ENCODE measurements around the gene HSD17B10.
"Not testable (repeated sequence)": the region's sequence is repeated elsewhere in the genome, so short reads cannot be mapped to it uniquely, and the experiment has no call there.

Gene HSD17B10

GRCh38 chrX:53474707-53475106 is 40.5 kb upstream of the HSD17B10 start:
- DNase-seq (ENCODE audit: low spot score): no peak
- in situ Hi-C loops (cut with MboI; ENCODE audit: low sequenced_read_pairs, unreplicated experiment): no loop called here
- no peak for TF ChIP-seq CTCF (IDR thresholded peaks at IDR 0.05; ENCODE audit: borderline replicate concordance, control extremely low read depth, extremely low read depth, insufficient read depth, missing control alignments)

GRCh38 chrX:53471346-53471745 is 37.2 kb upstream of the HSD17B10 start:
- no peak for DNase-seq (ENCODE audit: low spot score)
- no peak for TF ChIP-seq CTCF (IDR thresholded peaks at IDR 0.05; ENCODE audit: borderline replicate concordance, control extremely low read depth, extremely low read depth, insufficient read depth, missing control alignments)
- in situ Hi-C loops (cut with MboI; ENCODE audit: low sequenced_read_pairs, unreplicated experiment): no loop called here

- DNase-seq (ENCODE audit: low spot score); in situ Hi-C loops (cut with MboI; ENCODE audit: low sequenced_read_pairs, unreplicated experiment): not testable (repeated sequence)
Measured at GRCh38 chrX:53468659-53469058, 34.5 kb upstream of the HSD17B10 start.

GRCh38 chrX:53458082-53458481 is 23.9 kb upstream of the HSD17B10 start:
- no peak for DNase-seq (ENCODE audit: low spot score)
- in situ Hi-C loops (cut with MboI; ENCODE audit: low sequenced_read_pairs, unreplicated experiment): no loop called here
- TF ChIP-seq CTCF (IDR thresholded peaks at IDR 0.05; ENCODE audit: borderline replicate concordance, control extremely low read depth, extremely low read depth, insufficient read depth, missing control alignments): no peak

GRCh38 chrX:53456254-53456653 is 22.1 kb upstream of the HSD17B10 start:
- no peak for DNase-seq (ENCODE audit: low spot score)
- in situ Hi-C loops (cut with MboI; ENCODE audit: low sequenced_read_pairs, unreplicated experiment): no loop called here
- TF ChIP-seq CTCF (IDR thresholded peaks at IDR 0.05; ENCODE audit: borderline replicate concordance, control extremely low read depth, extremely low read depth, insufficient read depth, missing control alignments): no peak

- no peak for DNase-seq (ENCODE audit: low spot score)
- TF ChIP-seq CTCF (IDR thresholded peaks at IDR 0.05; ENCODE audit: borderline replicate concordance, control extremely low read depth, extremely low read depth, insufficient read depth, missing control alignments): no peak
- in situ Hi-C loops (cut with MboI; ENCODE audit: low sequenced_read_pairs, unreplicated experiment): no loop called here
Measured at GRCh38 chrX:53452812-53453211, 18.6 kb upstream of the HSD17B10 start.

- no peak for DNase-seq (ENCODE audit: low spot score)
- in situ Hi-C loops (cut with MboI; ENCODE audit: low sequenced_read_pairs, unreplicated experiment): loop anchor here (5.0 kb wide), 1 partner anchor 137 kb away; no protein-coding TSS in a partner anchor
- TF ChIP-seq CTCF (IDR thresholded peaks at IDR 0.05; ENCODE audit: borderline replicate concordance, control extremely low read depth, extremely low read depth, insufficient read depth, missing control alignments): no peak
Measured at GRCh38 chrX:53449632-53450031, 15.5 kb upstream of the HSD17B10 start.
